Middle frontal gyrus (tissue), 1 donor: ENCODE data around the gene CDC42EP5.
"Not testable (repeated sequence)": the region's sequence is repeated elsewhere in the genome, so short reads cannot be mapped to it uniquely, and the experiment has no call there.

Experiments
- DNase-seq: peaks from one replicate; pipeline ENCODE4 v3.0.0-alpha.2; 2015; ENCODE audit warnings: low spot score; ENCODE audit errors: extremely low spot score

Gene CDC42EP5, protein sequence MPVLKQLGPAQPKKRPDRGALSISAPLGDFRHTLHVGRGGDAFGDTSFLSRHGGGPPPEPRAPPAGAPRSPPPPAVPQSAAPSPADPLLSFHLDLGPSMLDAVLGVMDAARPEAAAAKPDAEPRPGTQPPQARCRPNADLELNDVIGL

DNA sequence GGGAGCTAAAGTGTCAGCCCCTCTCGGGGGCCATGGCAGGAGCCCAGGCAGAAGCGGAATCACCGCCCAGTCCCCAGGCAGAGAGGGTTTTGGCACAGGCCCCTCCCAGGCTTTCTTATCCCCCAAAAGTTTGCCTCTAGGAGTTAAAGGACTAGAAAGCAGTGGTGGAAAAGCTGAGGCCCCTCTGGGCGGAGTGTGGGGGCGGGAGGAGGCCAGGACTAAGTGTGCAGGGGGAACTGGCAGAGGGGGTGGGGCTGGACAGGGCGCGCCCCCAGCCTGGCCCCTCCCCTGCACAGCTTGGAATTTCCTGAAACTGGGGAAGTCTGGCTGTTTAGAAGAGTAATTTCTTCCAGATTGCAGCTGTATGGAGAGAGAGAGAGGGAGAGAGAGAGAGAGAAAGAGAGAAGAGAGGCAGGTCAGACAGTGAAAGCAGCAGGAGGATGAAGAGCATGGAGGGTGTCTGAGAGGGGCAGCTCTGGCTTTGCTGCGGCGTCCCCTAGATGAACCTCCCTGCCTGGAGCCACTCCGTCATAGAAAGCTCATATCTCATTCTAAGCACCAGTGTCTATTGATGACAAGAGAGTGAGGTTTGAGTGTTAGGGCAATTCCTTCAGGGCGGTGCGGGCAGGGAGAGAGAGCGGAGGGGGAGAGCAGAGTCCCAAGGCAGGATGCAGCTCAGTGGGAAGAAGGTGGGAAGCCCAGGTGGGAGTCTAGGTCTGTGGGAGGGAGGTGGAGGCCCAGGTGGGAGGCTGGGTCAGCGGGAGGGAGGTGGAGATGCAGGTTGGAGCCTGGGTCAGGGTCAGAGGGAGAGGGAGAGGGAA is at the start of gene CDC42EP5:
TSS of gene CDC42EP5 (minus strand) at position 226 of the 821 bp plus-strand sequence. CDS start 7,749 bp downstream, outside the sequence.
- no peak for DNase-seq

DNA sequence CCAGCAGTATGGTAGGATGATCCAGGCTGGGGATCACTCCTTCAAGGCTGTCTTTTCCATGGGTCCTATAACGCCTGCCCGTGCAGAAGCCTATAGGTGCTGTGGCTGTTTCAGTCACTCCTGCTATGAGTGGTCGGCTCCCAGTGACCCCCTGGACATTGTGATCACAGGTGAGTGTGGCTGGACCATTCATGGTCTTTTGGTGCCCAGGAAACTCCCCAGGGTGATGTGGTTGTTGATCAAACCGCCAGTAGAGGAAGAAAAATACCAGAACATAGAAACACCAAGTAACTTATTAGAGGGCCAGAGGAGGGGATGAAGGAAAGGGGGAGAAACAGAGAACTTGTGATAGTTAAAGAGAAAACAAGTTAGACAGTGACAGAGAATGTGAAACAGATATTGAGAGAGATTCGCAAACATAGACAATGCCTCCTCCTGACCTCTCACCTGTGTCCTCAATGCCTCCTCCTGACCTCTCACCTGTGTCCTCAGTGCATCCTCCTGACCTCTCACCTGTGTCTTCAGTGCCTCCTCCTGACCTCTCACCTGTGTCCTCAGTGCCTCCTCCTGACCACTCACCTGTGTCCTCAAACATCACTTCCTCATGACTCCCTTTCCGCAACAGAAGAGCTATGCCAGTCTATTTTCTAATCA is 48.9 kb upstream of the CDC42EP5 start:
- no peak for DNase-seq

DNA sequence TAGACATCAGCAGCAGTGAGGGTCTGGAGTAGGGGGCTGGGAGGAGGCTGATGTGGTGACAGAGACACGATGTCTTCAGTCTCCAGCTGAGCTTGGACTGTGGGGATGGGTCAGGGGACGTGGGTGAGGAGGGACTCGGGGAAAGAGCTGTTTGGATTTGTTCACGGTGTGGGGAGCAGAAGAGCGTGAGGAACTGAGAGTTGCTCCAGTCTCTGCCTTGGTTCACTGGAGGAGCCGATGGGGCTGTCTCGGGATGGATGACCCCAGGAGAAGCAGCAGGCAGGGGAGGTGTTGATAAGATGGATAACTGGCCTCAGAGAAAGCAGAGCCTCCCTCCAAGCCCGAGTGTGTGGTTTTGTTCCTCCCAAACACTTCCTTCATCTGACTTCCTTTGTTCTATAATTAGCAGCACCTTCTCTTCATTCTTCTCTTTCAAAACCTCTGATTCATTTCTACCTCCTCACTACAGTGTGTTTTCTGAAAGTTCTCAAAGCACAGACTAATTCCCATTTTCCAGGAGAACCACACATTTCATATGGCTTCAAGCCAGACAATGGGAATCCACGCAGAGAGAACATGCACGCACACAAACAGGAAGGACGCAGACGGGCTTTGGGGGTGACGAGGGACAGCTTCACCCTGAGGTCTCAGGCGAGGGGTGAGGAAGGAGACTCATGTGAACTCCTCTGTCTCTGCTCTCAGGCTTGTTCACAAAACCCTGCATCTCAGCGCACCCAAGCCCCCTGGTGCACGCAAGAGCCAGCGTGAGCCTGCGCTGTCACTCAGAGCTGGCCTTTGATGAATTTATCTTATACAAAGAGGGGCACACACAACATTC is 48.1 kb upstream of the CDC42EP5 start:
- DNase-seq: no peak

DNA sequence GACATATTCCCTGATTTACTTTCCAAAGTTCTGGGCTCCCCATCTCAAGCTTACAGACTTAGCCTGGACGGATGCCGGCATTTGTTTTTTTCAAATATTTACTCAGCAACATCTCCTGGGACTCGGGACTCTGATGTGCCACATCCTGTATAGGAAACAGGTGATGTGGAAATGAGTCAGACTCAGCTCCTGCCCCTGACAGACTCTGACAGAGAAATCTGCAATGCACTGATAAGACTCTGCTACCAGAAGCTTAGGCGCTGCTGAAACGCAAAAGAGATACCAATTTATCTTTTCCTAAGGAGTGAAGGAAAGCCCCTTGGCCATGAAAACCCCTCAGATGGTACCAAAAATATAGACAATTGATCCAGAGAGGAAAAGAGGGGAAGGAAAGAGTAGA is 45.7 kb upstream of the CDC42EP5 start:
- no peak for DNase-seq

DNA sequence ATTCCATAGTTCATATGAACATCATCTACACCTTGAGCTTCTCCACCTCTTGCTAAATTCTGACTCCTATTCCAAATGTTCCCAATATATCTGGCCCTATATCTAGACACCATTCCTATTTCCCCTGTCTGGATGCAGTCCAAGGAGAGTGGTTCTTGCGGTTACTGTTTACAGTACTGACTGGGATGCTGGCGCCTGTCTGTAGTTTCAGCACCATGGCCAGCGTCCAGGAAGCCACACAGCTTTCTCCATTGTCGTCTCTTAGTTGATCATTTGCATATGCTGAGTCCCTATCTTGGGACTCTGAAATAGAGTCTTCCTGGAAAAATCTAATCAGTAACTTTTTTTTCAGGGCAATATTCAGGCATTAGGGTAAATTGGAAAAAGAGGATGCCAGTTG is 44.4 kb upstream of the CDC42EP5 start:
- DNase-seq: no peak

DNA sequence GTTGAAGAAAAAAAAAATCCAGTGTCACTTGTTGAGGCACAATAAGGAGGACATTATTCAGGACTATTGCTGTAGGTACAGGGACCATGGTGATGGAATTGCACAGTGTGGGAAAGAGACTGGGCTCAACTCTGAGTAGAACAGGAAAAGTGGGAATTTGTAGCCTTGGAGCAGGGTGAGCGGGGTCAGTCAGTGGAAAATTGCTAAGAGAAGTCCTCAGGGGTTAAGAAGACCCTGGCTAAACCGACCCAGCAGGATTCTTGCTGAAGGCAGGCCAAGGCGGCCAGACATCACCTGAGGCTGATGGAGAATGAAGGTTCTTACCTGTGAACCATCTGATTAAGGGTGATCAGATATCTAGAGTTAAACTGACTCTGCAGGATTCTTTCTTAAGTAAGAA is 42.1 kb upstream of the CDC42EP5 start:
- DNase-seq: no peak

DNA sequence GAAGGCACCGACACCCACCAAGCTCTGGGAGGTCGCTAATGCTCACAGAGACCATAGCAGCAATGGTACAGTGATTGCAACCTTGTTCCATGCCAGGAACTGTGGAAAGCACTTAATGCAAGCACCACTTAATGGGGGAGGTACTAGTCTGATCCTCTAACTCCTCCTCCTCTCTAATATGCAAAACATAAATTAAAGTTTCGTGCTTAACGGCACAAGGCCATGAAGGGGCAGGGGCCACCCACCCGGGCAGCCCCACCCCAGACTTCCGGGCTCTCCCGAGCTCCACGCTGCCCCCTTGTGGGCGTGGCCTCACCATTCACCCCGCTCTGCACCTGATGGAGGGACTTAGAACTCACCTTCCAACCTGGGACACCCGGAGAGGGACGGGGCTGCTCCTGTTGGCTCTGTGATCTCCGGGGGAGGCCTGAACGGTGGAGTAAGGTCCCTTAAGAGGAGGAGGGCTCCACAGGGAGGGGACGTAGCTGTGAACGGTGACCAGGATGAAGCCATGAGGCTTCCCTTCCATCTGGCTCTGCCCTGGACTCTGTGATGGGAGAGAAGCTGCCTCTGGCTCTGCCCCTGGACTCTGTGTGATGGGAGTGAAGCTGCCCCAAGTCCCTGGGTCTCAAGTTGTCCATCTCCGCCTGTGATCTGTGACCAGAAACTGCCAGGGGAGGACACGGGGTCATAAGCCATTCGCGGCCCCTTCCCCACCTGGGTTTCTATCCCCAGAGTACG is 36.3 kb upstream of the CDC42EP5 start:
- DNase-seq: not testable (repeated sequence)

DNA sequence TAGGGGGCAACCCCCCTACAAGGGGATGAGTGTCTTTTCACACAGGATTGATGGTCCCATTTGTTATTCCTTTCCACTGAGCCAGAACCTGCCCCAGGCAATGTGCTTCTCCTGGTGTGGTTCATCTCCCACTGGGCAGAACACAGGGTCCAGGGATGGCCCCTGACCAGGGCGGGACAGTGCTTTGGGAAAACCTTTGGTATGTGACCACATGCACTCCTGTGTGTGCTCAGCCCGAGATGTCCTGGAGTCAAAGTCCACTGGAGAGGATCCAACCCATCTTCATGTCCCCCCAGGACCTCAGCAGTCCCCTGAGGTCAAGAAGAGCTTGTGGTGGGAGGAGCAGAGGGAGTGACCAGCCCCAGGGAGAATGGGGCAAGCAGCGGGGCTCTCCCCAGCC is 35.4 kb upstream of the CDC42EP5 start:
- DNase-seq: not testable (repeated sequence)

DNA sequence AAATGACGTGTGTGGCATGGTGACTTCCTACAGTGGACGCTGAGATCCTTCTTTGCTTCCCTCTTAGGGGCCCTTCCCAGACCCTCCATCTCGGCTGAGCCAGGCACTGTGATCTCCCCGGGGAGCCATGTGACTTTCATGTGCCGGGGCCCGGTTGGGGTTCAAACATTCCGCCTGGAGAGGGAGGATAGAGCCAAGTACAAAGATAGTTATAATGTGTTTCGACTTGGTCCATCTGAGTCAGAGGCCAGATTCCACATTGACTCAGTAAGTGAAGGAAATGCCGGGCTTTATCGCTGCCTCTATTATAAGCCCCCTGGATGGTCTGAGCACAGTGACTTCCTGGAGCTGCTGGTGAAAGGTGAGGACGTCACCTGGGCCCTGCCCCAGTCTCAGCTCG is 34.7 kb upstream of the CDC42EP5 start:
- no peak for DNase-seq

DNA sequence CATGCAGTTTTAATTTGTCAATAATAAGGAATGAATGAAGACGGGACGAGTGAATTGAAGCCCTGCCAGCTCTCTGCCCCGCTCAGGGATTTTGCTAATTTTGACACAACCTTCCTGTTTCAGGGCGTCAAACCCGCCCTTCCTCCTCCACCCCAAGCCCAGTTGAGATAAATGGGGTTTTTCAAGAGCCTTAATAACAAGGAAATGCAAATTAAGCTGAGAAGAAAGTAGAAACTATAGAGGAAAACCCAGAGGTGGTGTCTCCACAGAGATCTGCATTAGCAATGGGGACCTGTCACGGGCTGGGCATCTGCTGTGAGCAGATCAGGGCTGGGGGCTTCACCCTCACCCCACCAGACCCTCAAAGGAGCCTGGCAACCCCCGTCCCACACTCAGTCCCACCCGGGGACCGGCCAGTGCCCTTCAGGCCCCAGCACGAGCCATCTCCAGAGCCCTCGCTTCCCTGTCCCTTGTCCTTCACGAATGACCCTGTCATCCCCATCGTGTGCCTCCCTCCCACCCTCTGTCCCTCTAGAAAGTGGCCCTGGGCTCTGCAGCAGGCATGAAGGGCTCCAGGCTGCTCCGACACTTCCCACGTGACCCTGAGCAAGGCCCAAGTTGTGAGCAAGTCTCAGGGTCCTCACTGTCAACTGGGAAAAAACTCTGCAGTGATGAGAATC is 34.1 kb upstream of the CDC42EP5 start:
- not testable (repeated sequence) for DNase-seq

DNA sequence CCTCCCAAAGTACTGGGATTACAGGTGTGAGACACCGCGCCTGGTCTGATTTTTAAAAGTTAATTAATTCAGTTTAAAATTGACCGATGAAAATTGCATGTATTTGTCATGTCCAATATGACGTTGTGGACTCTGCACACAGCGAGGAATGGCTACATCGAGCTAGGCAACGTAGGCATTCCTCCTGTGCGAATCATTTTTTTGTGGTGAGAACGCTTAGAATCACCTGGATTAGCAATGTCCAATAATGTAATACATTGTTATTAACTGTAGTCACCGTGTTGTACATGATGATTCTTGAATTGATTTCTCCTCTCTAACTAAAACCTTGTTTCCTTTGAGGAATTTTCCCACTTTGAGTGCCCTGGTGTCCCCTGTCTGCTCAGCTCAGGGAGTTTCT is 33.0 kb upstream of the CDC42EP5 start:
- DNase-seq: no peak

DNA sequence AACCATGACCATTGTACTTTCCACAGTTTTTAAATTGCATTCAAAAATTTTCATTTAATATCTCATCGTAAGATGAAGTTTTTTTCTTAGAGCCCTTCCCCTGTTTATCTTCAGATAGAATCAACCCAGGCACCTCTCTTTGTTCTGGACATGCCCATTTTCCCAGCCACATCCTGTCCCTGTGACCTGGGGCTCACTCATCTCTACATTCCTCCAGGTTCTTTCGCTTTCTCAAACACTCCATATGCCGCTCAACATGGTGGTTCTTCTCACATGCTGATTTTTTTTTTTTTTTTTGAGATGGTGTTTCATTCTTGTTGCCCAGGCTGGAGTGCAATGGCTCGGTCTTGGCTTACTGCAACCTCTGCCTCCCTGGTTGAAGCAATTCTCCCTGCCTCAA is 32.4 kb upstream of the CDC42EP5 start:
- DNase-seq: not testable (repeated sequence)

DNA sequence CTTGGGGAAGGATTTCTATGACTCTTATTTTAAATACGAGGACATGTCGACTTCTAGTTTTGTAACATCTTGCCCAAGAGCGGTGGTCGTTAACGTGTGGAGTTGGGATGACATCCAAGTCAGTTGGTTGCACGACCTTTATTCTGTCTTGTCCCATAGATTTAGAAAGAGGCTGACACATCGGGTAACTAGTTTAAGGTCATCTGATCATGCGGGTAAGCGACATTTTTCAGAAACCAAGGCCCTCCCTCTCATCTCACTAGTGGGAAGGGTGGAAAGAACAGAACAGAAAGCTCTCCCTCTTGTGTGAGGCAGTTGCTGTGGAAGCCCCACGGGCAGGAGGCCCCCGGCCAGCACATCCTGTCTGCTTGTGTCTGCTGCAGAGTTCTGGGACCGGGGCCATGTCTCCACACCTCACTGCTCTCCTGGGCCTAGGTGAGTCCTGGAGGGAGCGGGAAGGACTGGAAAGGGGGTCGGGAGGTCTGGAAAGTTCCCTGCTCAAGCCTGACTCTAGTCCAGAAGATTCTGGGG is 29.5 kb upstream of the CDC42EP5 start, which contains the start of gene LAIR2:
TSS of gene LAIR2 (plus strand) at position 314 of the 531 bp plus-strand sequence. CDS start at position 402, 88 bp downstream.
- DNase-seq: no peak

DNA sequence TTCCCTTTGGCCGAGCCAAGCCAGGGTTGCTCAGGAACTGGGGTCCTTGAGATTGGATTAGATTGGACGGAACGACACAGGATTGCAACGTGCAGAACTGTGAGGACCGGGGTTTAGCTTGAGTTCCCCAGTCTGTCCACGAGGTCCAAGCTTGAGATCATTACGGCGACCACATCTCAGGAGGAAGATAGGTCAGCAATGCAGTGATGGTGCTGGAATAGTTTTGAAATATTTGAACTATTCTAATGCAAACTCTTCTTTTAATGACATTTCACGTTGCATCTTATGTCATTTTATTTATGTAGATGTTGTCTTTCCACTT is 25.3 kb upstream of the CDC42EP5 start:
- not testable (repeated sequence) for DNase-seq

DNA sequence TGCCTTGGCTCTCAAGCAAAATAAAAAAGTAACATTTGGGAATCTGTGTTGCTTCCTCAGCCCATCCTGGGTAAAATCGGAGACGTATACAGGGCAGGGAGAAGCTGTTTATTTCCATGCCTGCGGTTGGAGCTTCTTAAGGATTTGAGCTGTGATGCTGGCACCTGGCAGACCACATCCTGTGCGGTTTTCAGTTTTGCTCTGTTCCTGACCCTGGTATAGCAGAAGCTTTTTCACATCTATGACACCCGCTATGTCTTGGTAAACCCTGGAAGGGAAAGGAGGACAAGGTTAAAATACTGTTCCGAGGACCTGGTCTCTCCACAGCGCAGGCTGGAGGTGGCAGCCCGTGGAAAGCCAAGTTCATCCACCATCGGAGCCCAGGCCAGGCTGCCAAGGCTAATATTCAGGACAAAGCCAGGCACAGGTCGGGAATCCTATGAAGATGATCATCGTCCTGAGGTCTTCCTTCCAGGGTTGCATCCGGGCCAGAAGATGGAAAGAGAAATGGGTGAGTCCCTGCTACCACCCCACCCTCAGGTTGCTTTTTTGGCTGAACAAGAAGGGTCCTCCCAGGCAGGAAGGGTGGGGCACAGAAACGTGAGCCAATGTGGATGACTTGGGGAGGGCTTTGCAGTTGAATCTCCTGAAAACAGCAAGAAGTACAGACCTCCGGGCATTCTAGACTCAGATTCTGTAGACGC is 24.8 kb upstream of the CDC42EP5 start:
- DNase-seq: not testable (repeated sequence)

DNA sequence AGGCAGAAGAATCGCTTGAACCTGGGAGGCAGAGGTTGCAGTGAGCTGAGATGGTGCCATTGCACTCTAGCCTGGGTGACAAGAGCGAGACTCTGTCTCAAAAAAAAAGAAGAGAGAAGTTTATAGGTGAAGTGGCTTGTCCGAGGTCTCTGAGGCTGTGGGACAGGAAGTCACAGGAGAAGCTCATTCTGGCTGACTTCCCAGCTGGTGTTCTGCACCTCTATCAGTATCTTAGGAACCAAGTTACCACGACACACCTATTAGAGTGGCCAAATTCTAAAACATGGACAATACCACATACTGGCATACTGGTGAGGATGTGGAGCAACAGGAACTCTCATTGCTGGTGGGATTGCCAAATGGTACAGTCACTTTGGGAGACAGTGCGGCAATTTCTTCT is 22.2 kb upstream of the CDC42EP5 start:
- not testable (repeated sequence) for DNase-seq

DNA sequence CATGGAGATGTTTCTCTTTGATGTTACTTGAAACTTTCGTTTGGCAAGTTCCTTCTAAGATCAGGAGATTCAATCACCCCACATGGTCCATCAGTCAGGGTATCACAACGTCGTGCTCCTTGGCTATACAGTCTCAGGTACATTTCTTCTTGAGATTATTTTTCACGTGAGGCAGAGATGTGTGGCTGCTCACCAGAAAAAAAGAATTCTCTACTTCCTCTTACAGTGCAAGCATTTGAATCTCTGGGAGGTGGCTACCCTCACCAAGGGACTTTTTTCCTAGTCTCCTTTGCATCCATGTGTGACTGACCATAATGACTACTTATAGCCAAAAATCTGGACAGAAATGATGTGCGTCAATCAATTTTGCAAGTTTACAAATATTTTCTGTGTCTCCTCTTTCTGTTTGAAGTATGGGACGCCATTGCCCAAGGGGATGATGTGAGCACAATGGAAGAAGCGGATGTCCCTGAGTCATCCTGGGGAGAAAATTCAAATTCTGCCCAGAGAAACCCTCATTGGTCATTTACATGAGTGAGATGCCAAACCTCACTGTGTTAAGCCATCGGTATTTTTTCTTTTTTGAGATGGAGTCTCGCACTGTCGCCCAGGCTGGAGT is 21.0 kb upstream of the CDC42EP5 start:
- no peak for DNase-seq

DNA sequence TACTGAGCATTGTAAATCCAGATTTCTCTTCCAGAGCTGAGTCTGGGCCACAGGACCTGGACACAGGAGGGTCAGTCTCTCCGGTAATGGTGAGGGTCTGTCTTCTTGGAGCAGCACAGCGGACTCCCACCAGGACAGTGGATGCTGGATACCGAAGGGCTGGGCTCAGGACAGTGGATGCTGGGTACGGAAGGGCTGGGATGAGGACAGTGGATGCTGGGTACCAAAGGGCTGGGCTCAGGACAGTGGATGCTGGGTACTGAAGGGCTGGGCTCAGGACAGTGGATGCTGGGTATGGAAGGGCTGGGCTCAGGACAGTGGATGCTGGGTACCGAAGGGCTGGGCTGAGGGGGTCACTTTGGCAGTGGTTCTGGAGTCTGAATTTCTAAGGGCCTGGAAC is 20.0 kb upstream of the CDC42EP5 start:
- DNase-seq: not testable (repeated sequence)

DNA sequence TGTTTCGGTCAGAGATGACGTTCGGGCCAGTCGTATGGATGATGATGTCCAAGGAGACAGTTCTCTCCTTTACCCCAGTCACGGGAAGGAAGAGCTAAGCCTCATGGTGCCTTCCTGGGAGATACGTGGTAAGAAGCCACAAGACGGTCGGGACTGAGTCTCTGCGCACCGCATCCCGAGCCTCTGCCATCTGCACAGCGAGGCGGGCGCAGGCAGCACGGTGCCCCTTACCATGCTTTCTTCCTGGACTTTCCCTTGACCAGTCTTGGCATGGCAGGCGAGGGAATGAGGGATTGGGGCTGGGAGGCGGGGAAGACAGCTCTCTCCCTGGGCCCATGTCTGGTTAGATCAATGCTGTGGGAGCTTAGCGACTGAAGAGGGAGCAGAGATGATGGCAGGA is 19.5 kb upstream of the CDC42EP5 start:
- no peak for DNase-seq
